Neural crest cell (in vitro differentiated cells): ENCODE results near the gene HES5. TPM values are rescaled to one million over a fixed set of nuclear protein-coding genes. Genes with fewer than 3 reads are reported as not detected.
A peak's percentile ranks its signal among the peaks of the same experiment; 100 is the strongest.

ENCODE experiments used
- DNase-seq: peaks from one replicate; pipeline ENCODE4 v3.0.0; 2021; ENCODE audit warnings: low read depth, mixed read lengths, low spot score
- H3K27ac Mint-ChIP-seq: one replicate; pipeline ENCODE4 v1.8.0; 2021; ENCODE audit warnings: mild to moderate bottlenecking, mixed read lengths; ENCODE audit not compliant: unreplicated experiment
- H3K27me3 Mint-ChIP-seq: 2 replicates; pipeline ENCODE4 v1.8.0; 2021; ENCODE audit warnings: low read depth, mild to moderate bottlenecking, mixed read lengths
- H3K36me3 Mint-ChIP-seq: 2 replicates; pipeline ENCODE4 v1.8.0; 2021; ENCODE audit warnings: low read depth, mild to moderate bottlenecking, mixed read lengths
- H3K4me1 Mint-ChIP-seq: 2 replicates; pipeline ENCODE4 v1.8.0; 2021; ENCODE audit warnings: mixed read lengths
- H3K4me3 Mint-ChIP-seq: one replicate; pipeline ENCODE4 v1.8.0; 2021; ENCODE audit warnings: mild to moderate bottlenecking, mixed read lengths
- H3K9me3 Mint-ChIP-seq: 2 replicates; pipeline ENCODE4 v1.8.0; 2021; ENCODE audit warnings: mixed read lengths
- total RNA-seq: library from RNA; stranded (reverse); gene quantifications from 2 replicates; pipeline ENCODE4 v1.2.1, GENCODE V29; 2021
- TF ChIP-seq, protein P1 (sequence below): fragments of 200-600 bp; sonication (generic); conservative IDR thresholded peaks from 2 replicates; pipeline ENCODE4 v1.5.0; 2021; ENCODE audit warnings: antibody characterized with exemption, mild to moderate bottlenecking

HES5 gene
- total RNA-seq, 1 donor from 2014 or later: 92.2 TPM

DNA sequence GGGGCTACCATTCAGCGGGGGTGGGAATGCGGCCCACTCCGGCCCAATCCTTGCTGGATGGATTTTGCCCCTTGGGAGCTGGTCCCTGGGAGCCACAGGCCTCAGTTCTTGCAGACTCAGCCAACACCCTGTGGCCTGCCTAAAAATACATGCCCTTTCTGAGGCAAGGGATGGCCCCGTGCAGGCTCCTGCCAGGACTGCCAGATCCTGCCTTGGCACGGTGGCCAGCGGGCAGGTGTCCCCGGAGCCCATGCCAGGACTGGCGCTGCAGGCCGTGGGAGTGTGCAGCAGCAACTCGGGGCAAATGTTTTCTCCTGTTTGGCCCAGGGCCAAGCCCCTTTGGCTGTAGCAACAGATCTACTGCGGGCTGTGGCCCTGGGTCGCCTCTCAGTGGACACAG is 2.0 kb downstream of the HES5 start:
- TF ChIP-seq, protein P1, sequence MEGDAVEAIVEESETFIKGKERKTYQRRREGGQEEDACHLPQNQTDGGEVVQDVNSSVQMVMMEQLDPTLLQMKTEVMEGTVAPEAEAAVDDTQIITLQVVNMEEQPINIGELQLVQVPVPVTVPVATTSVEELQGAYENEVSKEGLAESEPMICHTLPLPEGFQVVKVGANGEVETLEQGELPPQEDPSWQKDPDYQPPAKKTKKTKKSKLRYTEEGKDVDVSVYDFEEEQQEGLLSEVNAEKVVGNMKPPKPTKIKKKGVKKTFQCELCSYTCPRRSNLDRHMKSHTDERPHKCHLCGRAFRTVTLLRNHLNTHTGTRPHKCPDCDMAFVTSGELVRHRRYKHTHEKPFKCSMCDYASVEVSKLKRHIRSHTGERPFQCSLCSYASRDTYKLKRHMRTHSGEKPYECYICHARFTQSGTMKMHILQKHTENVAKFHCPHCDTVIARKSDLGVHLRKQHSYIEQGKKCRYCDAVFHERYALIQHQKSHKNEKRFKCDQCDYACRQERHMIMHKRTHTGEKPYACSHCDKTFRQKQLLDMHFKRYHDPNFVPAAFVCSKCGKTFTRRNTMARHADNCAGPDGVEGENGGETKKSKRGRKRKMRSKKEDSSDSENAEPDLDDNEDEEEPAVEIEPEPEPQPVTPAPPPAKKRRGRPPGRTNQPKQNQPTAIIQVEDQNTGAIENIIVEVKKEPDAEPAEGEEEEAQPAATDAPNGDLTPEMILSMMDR: no peak
- no peaks in the 10 kb centered on the region for H3K9me3 Mint-ChIP-seq
- H3K27me3 Mint-ChIP-seq: peaks cover 47% of the 10 kb centered on the region
- H3K4me3 Mint-ChIP-seq: peak overlapping the region; percentile 98
- DNase-seq: no peak
- H3K4me1 Mint-ChIP-seq: peaks cover 35% of the 10 kb centered on the region
- no peaks in the 10 kb centered on the region for H3K36me3 Mint-ChIP-seq
- no peak overlapping the region for H3K27ac Mint-ChIP-seq

DNA sequence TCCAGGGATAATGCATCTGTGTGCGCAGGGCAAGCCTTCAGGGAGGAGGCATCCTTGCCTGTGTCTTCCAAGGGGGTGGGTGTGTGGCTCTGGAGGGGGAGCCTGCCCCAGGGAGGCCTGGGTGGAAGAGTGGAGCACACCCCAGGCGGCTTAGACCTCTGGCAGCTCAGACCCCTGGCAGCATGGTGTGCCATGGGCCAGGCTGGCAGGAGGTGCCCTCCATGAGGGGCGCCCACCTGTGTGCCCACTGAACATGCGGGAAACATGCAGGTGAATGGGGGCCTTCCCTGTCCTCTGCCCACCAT is 2.6 kb downstream of the HES5 start:
- no peaks in the 10 kb centered on the region for H3K36me3 Mint-ChIP-seq
- no peak overlapping the region for H3K27ac Mint-ChIP-seq
- H3K4me3 Mint-ChIP-seq: peak overlapping the region; percentile 98
- H3K4me1 Mint-ChIP-seq: peaks cover 30% of the 10 kb centered on the region
- TF ChIP-seq, protein P1: no peak
- no peak for DNase-seq
- H3K9me3 Mint-ChIP-seq: no peaks in the 10 kb centered on the region
- H3K27me3 Mint-ChIP-seq: peaks cover 43% of the 10 kb centered on the region

DNA sequence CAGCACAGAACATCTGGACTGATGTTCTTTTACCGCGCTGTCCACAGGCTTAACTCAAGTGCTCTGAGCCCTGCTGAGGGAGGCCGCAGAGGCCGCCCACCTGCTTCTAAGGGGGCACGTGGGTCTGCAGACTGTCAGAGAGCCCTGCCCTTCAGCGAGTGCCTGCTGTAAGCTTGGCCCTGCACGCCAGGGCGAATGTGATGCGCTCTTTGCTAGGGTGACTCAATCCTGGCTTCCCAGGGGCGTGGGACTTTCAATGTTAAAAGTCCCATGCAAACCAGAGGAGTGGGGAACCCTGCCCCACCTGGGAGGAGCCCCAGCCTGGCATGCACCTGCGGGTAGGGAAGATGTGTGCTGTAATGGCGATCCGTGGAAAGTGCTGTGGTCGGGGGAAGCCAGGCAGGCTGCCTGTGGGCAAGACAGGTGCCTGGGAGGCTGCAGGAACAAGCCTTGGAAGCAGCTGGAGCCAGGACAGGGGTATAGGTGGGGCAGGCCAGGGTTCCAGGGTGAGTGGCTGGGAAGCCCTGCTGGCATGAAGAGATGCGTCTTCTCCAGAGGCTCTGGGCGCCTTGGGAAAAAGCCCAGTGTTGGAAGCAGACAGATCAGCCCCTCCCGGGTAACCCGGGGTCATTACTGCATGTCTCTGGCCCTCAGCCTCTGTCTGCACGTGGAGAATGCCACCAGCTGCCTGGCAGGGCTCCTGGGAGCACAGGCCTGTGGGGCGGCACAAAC is 3.1 kb downstream of the HES5 start:
- H3K27ac Mint-ChIP-seq: no peak overlapping the region
- H3K4me1 Mint-ChIP-seq: peaks cover 30% of the 10 kb centered on the region
- peak overlapping the region; percentile 98 for H3K4me3 Mint-ChIP-seq
- TF ChIP-seq, protein P1: no peak
- H3K9me3 Mint-ChIP-seq: no peaks in the 10 kb centered on the region
- no peak for DNase-seq
- no peaks in the 10 kb centered on the region for H3K36me3 Mint-ChIP-seq
- H3K27me3 Mint-ChIP-seq: peaks cover 41% of the 10 kb centered on the region

DNA sequence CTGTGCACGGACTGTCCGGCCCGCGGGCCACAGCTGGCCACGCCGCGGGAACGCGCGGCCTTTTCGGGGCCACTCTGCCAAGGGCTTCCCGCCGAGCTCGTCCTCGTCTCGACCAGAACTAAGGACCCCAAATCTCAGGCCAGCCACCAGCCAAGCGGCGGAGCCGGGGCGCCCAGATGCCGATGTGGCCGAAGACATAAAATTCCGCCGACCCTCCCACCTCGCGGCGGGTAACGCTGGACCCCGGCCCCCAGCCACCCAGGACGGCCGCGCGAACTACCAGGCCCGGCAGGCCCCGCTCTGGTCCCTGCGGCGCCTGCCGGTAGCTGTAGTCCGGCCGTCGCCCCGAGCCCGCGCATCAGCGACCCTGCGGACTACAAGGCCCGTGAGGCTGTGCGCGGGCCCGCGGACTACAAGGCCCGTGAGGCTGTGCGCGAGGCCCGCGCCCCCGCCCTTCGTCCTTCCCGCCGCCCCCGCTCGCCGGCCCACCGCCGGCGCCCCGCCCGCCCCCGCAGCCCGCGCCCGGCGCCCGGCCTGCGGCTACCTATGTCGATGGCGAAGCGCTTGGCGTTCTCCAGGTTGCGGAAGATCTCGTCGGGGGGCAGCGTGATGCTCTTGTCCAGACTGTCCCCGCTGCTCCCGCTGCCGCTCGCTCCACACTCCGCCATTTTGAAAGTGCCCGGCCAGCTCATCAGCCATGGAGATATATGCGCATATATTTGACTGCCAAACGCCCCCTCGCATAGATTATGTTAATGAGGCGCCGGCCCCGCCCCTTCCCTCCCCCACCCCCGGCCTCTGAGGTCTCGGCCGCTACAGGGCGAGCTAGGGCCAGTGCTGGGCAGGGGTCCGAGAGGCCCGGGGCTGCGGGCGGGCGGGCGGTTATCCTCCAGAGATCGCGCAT is 3.9 kb downstream of the HES5 start, which contains the start of gene PANK4:
PANK4 (minus strand) TSS at position 677 of the 904 bp plus-strand sequence; CDS start at position 668, 9 bp downstream.
- H3K4me1 Mint-ChIP-seq: peaks cover 30% of the 10 kb centered on the region
- no peaks in the 10 kb centered on the region for H3K9me3 Mint-ChIP-seq
- peak; percentile 80 for DNase-seq
- peak within 1 kb of the TSS; percentile 97 for H3K27ac Mint-ChIP-seq
- TF ChIP-seq, protein P1: no peak
- H3K36me3 Mint-ChIP-seq: no peaks in the 10 kb centered on the region
- H3K4me3 Mint-ChIP-seq: peak within 1 kb of the TSS; percentile 98
- peaks cover 33% of the 10 kb centered on the region for H3K27me3 Mint-ChIP-seq

DNA sequence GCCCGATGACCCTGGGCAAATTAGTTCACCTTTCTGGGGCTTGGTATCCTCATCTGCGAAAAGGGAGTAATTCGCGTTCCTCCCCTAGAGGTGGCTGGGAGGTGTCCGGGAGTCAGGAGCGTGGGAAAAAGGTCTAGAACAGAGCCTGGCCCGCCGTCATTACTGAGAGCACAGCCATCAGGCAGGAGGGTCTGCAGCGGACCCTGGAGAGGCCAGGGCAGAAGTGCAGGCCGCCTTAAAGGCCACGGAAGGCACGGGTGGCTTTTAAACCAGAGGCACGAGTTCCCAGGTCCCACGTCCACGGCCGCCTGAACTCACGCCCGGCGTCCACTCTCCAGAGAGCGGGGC is 4.5 kb downstream of the HES5 start:
- peak overlapping the region; percentile 98 for H3K4me3 Mint-ChIP-seq
- no peak overlapping the region for H3K27ac Mint-ChIP-seq
- peaks cover 27% of the 10 kb centered on the region for H3K27me3 Mint-ChIP-seq
- H3K9me3 Mint-ChIP-seq: no peaks in the 10 kb centered on the region
- DNase-seq: no peak
- H3K36me3 Mint-ChIP-seq: no peaks in the 10 kb centered on the region
- peaks cover 30% of the 10 kb centered on the region for H3K4me1 Mint-ChIP-seq
- TF ChIP-seq, protein P1: no peak
